HG02870 (cell line): ENCODE results near the gene MYO5C.

ENCODE experiments used
- ATAC-seq: cut with Tn5 transposase; IDR thresholded peaks from one replicate; pipeline ENCODE4 v1.9.1; 2021; ENCODE audit warnings: mild to moderate bottlenecking, moderate library complexity; ENCODE audit not compliant: unreplicated experiment

MYO5C gene, protein sequence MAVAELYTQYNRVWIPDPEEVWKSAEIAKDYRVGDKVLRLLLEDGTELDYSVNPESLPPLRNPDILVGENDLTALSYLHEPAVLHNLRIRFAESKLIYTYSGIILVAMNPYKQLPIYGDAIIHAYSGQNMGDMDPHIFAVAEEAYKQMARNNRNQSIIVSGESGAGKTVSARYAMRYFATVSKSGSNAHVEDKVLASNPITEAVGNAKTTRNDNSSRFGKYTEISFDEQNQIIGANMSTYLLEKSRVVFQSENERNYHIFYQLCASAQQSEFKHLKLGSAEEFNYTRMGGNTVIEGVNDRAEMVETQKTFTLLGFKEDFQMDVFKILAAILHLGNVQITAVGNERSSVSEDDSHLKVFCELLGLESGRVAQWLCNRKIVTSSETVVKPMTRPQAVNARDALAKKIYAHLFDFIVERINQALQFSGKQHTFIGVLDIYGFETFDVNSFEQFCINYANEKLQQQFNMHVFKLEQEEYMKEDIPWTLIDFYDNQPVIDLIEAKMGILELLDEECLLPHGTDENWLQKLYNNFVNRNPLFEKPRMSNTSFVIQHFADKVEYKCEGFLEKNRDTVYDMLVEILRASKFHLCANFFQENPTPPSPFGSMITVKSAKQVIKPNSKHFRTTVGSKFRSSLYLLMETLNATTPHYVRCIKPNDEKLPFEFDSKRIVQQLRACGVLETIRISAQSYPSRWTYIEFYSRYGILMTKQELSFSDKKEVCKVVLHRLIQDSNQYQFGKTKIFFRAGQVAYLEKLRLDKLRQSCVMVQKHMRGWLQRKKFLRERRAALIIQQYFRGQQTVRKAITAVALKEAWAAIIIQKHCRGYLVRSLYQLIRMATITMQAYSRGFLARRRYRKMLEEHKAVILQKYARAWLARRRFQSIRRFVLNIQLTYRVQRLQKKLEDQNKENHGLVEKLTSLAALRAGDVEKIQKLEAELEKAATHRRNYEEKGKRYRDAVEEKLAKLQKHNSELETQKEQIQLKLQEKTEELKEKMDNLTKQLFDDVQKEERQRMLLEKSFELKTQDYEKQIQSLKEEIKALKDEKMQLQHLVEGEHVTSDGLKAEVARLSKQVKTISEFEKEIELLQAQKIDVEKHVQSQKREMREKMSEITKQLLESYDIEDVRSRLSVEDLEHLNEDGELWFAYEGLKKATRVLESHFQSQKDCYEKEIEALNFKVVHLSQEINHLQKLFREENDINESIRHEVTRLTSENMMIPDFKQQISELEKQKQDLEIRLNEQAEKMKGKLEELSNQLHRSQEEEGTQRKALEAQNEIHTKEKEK (N-terminal part only)

DNA sequence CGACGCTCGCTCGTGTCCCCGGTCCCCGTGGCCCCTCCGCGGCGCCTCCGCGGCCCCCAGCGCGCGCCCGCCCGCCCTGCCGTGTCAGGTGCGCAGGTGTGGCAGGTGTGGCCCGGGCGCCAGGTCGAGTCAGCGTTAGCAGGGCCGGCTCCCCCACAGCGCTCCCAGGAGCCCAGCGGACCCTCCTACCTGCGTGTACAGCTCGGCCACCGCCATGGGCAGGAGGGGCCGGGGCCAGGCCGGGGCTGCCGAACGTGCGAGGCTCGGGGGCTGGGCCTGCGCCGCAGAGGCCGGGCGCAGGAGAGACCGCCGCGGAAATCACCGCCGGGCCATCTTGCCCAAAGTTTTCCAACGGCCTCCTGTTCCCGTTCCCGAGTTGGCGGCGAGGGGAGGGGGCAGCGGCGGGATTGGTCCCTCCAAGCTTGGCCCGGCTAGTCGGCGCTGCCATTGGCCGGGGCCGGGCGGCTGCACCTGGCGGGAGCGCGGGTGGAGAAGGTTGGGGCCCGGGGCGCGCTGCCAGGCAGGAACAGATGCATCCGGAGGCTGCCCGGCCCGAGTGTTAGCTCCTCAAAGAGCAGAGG, at the start of gene MYO5C:
Gene MYO5C (minus strand): TSS at position 384 of the 581 bp plus-strand sequence. CDS start 168 bp downstream, at position 216.
- no peak for ATAC-seq

DNA sequence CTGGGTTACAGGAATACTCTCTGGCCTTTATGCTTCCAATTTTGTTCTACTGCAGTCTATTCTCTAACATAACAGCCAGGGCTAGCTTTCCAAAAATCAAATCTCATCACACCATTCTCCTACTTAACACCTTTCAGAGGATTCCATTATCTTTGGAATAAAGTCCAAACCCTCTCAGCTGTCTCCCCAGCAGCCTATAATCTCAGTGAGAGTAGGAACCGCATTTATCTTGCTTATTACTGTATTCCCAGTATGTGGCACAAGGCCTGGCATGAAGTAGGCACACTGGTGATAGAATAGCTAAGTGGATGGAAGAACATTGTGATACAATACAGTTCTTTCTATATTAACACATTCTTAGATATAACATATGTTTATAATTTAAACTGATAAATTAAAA, 49.0 kb upstream of the MYO5C start:
- no peak for ATAC-seq

DNA sequence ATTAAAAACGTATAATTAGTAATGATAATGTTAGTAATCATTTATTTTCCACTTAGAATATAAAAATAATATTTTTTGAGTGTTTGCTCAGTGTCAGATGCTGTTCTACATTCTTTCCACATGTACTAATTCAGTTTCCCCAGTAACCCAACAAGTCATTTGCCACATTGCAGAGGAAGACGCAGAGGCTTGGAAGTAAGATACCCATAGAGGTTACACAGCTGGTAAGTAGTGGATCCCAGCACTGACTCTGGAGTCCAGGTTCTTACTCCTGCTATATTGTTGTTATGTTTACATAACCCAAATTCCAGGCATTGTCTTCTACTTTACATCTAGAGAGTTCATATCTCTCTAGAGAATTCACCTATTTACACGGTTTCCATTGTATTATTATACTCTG, 48.2 kb upstream of the MYO5C start:
- ATAC-seq = no peak

DNA sequence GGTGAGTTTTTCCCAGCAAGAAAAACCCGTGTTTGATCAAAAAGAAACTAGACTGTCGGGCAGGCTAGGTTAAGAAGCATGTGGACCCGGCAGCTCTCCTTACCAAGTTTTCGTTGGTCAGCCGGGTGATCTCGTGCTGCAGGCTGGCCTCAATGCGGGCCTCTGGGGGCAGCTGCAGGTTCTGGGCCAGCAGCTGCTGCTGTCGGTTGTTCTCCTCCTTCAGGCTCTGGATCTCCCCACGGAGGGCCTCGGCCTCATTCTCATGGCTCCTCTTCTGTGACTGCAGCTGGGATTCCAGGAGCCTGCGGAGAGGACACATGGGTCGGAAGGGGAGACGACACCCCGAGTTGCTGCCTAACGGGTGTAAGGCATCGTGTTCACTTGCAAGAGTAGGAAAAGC, 44.5 kb upstream of the MYO5C start:
- ATAC-seq = no peak

- ATAC-seq = no peak
Measured at GRCh38 chr15:52338891-52339290, 43.3 kb upstream of the MYO5C start.

- ATAC-seq = no peak
Measured at GRCh38 chr15:52338058-52338457, 42.5 kb upstream of the MYO5C start.

DNA sequence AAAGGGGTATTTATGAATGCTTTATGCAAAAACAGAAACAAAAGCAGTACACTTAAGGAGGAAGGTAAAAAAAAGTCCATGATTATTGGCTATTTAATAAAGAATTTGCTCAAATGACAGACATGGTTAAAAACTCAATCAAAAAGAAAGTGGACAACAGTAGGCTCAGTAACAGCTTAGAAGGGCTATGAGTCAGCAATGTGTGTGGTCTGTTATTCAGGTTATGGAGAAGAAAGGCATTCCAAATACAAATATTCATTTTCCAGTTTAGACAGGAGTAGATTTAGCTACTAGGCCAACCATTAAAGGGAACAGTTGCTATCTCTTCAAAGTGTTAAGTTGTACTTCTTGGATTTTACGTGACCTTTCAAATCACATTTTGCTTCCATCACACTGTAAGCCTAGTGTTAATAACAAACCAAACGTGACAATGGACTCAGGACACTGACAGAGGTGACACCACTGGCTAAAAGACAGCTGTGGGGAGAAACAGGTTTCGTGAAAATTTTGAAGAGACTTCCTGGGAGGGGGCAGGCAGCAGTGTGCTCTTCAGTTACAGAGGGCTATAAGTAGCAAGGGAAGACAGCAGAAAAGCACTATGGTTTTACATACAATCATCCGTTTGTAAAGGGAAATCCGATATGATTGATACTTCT, 41.7 kb upstream of the MYO5C start:
- no peak for ATAC-seq

- ATAC-seq = no peak
Measured at GRCh38 chr15:52336529-52336928, 40.9 kb upstream of the MYO5C start.

- ATAC-seq = no peak
Measured at GRCh38 chr15:52334491-52335160, 39.0 kb upstream of the MYO5C start.

DNA sequence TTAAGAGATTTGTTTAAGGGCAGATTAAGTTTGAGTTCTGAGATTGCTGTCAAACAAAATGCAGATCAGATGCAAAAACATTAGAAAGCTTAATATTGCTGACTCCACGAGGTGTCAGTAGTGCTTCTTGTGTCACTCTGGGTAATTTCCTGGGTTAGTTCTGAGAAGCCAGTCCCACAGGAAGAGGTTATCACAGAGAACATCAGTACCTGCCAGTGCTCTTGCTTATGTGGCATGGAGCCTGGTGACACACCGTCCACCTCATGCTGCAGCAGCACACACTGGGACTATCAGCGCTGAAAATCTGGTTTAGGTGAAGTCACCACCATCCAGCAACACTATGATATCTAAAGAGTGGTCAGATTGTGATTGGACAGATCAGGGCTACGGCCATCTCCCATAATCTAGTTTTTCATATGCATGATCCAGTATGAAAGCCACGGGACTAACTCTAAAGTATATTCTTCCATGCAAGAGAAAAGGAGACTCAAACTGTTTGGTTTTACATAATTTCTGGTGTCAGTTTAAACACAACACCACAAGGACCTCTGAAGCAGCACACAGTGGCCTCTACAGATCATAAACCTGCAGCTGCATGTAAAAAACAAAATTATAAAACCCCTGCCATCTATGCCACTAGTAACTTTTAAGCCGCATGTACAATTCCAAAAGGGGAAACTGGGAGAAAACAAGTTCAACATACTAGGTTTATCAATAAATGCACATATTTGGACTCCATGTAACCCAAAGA, 36.1 kb upstream of the MYO5C start:
- peak; percentile 88 for ATAC-seq

- no peak for ATAC-seq
Measured at GRCh38 chr15:52329987-52330386, 34.4 kb upstream of the MYO5C start.

GRCh38 chr15:52329150-52329549, 33.5 kb upstream of the MYO5C start:
- no peak for ATAC-seq

DNA sequence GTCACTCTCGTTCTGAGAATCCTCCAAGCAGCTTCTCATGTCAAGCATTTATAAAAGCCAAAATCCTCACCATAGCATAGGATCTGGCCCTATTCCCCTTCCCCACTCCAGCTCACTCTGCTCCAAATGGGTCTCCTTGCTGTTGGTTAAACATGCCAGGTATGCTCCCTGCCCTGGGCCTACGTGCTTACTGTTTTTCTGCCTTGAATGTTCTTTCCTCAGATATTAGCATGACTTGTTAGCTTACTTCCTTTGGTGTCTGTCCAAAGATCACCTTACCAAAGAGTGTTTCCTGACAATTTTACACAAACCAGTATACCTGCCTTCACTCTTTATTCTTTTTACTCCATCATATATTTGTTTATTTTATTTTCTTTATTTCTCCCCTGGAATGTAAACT, 33.1 kb upstream of the MYO5C start:
- no peak for ATAC-seq

GRCh38 chr15:52326756-52327155, 31.2 kb upstream of the MYO5C start:
- no peak for ATAC-seq

DNA sequence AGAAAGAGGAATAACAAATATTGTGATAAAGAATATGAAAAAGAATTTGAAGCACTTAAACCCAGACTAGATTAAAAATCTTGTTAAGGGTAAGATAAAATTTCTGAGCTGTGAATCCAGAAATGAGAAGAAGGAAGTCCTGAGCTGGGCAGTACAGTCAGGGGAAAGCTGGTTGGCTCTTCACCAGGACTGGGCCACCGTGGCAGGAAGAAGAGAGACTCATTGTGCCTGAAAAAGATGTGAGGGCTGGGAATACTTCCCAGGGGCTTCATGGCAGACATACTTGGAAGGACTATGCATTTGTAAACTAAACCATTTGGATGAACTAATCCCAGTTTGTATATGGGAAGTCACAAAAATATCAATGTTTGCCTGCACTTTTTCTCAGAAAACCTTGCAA, 28.5 kb upstream of the MYO5C start:
- ATAC-seq = no peak

DNA sequence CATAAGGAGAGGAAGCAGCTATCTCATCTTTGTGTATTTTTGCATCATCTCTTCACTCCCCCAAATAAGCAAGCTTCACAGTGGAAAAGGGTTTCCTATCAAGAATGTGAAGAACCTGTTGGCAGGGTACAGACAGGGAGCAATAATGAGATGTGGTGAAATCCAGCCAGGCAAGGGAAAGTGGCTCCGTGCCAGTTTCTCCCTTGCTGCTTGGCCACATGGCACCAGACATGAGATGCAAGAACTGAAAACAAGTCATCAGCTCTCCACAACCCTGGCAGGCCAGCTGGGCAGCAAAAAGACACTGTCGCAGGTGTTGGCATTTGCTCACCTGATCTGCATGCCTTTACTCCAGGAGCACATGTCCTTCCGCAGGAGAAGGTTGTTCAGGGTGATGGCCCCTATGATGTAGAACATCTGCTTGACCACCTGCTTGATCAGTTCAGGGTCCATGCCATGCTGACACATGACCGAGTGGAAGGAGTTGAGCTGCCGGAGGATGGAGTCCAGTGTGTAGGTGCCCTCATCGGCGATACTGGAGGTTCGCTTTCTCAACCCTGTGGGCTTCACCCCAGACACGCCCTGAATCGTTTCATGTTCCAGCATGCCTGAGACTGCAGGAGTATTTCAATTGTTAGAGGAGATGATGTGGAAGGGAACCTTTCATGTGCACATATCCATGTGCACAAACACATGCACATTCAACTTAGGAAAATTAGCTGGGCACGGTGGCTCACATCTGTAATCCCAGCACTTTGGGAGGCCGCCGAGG, 23.3 kb upstream of the MYO5C start:
- no peak for ATAC-seq

- ATAC-seq = no peak
Measured at GRCh38 chr15:52317688-52318087, 22.1 kb upstream of the MYO5C start.

DNA sequence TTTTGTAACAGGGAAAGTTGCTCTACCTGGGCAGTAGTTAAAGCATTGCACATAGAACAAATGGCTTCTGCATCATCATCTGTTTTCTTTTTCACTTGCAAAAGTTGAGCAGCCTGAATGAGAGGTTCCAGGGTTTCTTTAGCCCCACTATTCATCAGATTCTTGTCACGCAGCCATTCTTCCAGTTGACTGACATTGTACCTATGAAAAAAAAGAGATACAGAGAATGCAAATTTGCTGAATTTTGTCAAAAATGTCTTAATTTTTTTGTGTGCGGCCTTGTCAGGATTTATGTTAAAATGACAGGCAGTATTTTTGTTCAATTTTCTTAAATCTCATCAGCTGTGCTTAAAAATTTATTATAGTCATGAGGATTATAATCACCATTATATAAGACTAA, 21.4 kb upstream of the MYO5C start:
- ATAC-seq = no peak
